MG63 (cell line): ENCODE results near the gene TEX48. TPM values are rescaled to one million over a fixed set of nuclear protein-coding genes. Genes with fewer than 3 reads are reported as not detected.

Source experiments
- DNase-seq: peaks from one replicate; pipeline ENCODE4 v3.0.0-alpha.2; 2020
- H3K27me3 ChIP-seq: fragments of 250-450 bp; sonication (Bioruptor Pico); 2 replicates; pipeline ENCODE4 v1.5.1; 2020; ENCODE audit warnings: mild to moderate bottlenecking, moderate library complexity
- H3K36me3 ChIP-seq: fragments of 250-450 bp; sonication (Bioruptor Pico); 2 replicates; pipeline ENCODE4 v1.5.1; 2020; ENCODE audit warnings: mild to moderate bottlenecking, moderate library complexity
- H3K4me3 ChIP-seq: fragments of 250-450 bp; sonication (Bioruptor Pico); 2 replicates; pipeline ENCODE4 v1.5.1; 2020; ENCODE audit warnings: mild to moderate bottlenecking, moderate library complexity
- H3K9me3 ChIP-seq: fragments of 250-450 bp; sonication (Bioruptor Pico); 2 replicates; pipeline ENCODE4 v1.5.1; 2020; ENCODE audit warnings: mild to moderate bottlenecking, moderate library complexity
- total RNA-seq: library from RNA; depleted of rRNA; stranded (reverse); fragments of >200 nt; shearing (Covaris generic); gene quantifications from 2 replicates; pipeline ENCODE4 v1.2.3, GENCODE V29; 2014; ENCODE audit warnings: low replicate concordance; rRNA removed

The TEX48 gene
- total RNA-seq, 1 experiment from 2014 or later = not detected

GRCh38 chr9:114619191-114619761, 62.7 kb downstream of the TEX48 start:
- no peak for DNase-seq
- no peaks in the 10 kb centered on the region for H3K27me3 ChIP-seq
- H3K4me3 ChIP-seq = no peak overlapping the region
- no peaks in the 10 kb centered on the region; the same call in 1 of the 2 replicates for H3K36me3 ChIP-seq
- H3K9me3 ChIP-seq = no peaks in the 10 kb centered on the region; the same call in 1 of the 2 replicates

- Histone ChIP-seq H3K9me3 (no peaks in the 10 kb centered on the region; the same call in 1 of the 2 replicates), H3K36me3 (no peaks in the 10 kb centered on the region), H3K4me3 (no peak overlapping the region), H3K27me3 (no peaks in the 10 kb centered on the region)
- no peak for DNase-seq
Observed at GRCh38 chr9:114616684-114617520, 65.1 kb downstream of the TEX48 start.

Other genes starting within 250 kb of the TEX48 start
- 1.9 and 2.1 TPM in 2 replicates for gene WHRN, start 176.7 kb downstream of the TEX48 start, total RNA-seq
- gene ATP6V1G1, start 94.4 kb downstream of the TEX48 start, total RNA-seq = 62.6 and 103 TPM in 2 replicates
- 4.5 and 11.1 TPM in 2 replicates for gene TMEM268, start 70.9 kb downstream of the TEX48 start, total RNA-seq
- not detected in 2 replicates for gene TEX53, start 24.4 kb downstream of the TEX48 start, total RNA-seq
- gene TNFSF15, start 123.8 kb upstream of the TEX48 start, total RNA-seq = 0.20 and 0.42 TPM in 2 replicates
- gene TNFSF8, start 248.4 kb upstream of the TEX48 start, total RNA-seq = not detected in 2 replicates